DMS79 treated with DMSO at 0.1 percent for 48 hours (cell line): ENCODE results near the gene FAM114A1.

ENCODE experiments used
- DNase-seq: peaks from one replicate; lab custom pipeline; 2025; lab: John Stamatoyannopoulos, UW

The FAM114A1 gene

DNA sequence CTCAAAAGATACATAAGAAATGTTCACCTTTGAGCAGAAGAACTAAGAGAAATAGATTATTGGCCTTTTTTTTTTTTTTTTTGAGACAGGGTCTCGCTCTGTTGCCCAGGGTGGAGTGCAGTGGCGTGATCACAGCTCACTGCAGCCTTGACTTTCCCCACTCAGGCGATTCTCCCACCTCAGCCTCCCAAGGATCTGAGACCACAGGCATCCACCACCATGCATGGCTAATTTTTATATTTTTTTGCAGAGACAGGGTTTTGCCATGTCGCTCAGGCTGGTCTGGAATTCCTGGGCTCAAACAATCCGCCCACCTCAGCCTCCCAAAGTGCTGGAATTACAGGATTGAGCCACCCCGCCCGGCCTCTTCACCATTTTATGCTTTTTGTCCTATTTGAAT, 8.1 kb upstream of the FAM114A1 start:
- no peak for DNase-seq

DNA sequence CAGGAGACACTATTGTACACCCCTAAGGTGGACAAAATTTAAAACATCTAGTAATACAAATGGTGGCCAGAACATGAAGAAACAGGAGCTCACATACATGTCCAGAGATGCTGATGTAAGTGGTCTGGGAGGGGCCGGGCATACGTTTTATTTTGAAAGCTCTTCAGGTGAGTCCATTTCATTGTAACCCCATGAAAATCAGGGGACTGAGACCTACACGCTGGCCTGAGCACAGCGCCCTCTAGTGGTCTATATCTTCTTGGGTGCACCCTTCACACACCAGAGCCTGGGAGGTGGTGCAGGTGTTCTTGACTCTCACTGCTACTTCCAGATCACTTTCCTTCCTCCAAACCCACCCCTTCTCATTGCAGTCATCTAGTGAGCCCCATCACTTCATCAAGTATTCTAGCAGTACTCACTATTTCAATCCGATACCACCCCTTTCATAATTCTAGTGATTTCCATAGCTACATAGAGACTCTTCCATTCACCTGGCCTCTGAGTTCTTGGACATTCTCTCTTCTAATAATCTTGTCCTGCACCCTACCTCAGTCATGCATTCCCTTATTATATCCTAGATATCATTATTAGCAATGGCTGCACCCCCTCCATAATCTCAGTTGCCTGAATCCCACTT, 6.7 kb upstream of the FAM114A1 start:
- DNase-seq: no peak

DNA sequence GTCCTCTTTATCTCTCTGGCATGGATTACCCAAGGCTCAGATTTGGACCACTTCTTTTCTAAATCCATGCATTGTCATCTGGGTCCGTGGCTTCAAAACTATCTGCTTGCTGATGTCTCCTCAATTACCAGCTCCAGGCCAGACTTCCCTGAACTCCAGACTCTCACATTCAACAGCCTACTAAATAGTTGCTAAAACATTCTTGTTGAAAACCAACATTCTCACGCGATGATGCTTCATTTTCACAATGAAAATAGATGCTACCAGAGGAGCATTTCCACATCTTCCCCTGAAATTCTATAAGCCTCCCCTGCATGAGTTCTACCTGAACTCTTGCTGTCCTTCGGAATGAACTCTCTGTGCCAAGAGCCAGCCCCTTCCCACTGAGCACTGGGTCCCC, 5.8 kb upstream of the FAM114A1 start:
- DNase-seq: no peak

DNA sequence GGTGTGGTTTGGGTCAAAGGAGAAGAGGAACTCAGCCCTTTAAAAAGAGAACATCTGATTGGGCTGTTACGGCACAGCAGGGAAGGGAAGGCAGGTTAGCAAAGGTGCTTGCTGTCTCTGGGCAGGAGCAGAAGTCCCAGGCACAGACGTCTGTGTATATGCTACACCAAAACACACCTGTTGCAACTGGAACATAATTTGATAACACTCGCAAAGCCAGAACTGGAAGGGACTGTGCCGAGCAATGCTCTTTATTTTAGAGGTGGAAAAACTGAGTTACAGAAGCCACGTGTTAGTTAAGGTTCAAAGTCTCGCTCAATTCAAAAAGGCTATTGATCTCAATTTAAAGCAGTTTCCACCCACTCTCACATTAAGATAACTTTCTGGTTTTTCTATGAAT, 2.2 kb upstream of the FAM114A1 start:
- no peak for DNase-seq

DNA sequence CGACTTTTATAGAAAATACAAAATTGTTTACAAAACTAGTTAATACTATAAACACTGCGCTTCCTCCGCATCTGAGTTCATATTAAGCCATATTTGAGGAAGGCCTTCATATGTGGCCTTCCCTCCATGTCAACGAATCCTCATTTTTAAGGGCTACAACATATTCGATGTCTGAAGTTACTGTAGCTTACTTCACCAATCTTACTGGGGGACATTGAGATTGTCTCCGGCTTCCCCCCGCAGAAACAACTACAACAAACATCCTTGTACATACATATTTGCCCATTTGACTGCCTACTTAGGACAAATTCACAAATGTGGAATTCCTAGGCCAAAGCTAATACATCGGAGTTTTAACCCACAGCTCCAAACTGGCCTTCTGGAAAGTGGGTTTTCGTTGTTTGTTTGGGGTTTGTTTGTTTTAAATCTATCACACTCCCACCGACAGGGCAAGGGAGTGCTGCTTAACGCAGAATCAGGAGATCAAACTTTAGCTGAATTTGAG, 581 bp upstream of the FAM114A1 start:
- no peak for DNase-seq

DNA sequence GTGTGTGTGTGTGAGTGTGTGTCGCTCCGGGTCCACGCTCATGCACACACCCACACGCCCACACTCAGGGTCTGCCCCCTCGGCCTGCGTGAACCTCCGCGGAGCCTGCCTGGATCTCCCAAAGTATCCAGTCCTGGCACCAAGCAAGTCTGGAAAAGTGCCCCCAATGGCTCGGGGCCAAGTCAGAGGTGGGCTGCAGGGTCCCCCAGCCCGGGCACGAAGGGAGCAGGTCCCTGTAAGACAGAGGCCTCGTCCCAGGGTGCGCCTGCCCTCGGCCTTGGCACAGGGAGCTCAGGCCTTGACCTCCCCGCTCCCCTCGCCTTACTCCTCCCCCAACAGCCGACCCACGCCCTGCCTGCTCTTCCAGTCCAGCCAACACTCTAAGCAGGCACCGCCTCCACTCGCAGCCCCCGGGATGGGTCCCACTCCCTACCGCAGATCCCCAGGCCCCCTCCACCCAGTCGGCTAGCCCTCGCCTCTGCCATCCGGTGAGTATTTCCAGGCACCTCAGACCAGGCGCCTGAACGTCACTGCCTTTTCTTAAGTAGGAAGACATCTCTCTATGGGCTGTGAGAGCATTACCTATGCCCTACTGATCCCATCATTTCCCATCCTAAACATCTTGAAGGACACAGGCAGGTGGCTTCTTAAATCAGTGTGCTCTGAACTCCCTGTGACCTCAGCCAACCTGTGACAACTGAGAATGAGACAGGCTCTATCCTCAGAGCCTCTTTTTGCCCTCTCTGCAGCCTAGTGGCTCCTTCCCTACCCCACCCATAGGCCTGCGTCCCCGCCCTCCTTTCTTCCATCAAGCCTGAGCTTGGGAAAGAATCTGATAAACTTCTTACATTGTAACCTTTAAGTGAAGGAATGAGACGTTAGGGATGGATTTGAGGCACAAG, 704 bp downstream of the FAM114A1 start:
- DNase-seq: no peak

DNA sequence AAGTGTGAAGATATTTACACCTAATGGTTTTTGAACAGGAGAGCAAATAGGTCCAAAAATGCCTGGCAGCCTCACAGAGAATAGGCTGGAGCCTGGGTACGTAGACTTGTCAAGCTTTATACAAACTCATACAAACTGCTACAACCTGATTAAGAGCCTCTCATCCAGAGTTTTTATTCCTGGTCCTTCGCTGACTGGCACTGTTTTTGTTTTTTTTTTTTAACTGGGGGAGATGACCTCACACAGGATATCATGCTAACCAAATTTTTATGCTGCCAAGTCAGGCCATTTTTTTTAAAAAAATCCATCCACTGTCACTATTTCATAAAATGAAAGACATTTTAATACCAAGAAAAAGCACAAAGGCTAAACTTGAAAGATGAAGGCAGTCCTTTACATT, 1.9 kb downstream of the FAM114A1 start:
- DNase-seq: no peak

DNA sequence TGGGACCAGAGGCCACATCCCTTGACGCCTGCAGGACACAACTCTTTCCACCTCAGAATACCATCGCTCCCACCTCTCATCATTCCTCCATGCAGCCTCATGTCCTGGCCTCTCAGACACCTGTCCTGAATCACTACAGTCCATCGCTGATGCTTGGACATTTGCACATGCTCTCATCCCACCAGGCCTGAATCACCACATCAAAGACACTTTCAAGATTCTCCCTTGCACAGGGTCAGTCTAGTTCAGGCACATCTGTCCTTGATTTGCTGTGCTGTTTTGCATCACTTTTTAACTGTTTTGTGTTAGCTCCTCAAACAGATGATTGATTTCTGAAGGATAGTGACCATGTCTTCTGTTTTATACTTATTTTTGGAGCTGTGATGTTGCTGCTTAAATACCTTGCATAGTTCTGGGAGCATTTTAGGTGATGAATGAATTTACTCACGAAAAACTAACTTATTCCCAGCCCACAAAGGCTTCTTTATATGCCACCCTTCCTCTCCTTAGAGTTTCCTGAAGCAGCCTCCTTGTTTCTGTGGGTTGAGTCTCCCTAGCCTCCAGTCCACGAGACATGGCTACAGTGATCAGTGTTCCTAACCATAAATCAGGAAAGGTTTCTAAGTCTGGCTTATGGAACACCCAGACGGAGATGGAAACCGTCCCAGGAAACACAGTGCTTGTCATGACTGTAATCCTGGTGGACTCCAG, 2.6 kb downstream of the FAM114A1 start:
- no peak for DNase-seq

DNA sequence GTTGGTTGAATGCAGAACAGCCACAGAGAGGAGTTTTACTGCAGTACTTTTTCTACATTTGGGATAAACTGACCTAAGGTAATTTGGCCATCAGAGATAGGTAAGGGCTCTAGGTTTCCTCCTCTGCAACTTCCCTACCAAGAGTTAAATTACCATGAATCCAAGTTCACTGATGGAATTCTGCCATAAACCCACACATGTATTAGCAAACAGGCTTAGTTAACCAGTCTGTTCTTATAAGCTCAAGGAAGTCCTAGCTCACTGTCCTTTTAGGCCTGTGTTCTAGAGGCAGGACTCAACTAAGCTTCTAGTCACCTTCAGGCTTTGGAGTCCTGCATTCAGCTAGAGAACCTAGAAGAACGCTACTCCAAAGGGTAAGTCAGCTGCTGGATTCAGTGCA, 4.0 kb downstream of the FAM114A1 start:
- DNase-seq: no peak

DNA sequence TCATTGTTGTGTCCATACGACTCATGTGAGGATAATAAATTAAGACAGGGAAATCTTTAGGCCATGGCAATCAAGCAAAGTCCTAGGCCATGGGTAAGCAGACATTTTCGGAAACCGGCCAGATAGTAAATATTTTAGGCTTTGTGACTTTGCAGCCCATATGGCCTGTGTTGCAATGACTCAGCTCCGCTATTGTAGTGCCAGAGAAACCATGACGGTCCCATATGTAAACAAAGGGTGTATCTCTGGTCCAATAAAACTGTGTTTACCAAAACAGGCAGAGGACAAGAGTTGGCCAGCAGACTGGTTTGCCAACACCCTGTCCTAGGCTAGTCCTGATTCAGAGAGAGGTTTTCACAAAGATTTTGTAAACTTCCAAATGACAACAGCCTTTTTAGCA, 5.0 kb downstream of the FAM114A1 start:
- DNase-seq: no peak

DNA sequence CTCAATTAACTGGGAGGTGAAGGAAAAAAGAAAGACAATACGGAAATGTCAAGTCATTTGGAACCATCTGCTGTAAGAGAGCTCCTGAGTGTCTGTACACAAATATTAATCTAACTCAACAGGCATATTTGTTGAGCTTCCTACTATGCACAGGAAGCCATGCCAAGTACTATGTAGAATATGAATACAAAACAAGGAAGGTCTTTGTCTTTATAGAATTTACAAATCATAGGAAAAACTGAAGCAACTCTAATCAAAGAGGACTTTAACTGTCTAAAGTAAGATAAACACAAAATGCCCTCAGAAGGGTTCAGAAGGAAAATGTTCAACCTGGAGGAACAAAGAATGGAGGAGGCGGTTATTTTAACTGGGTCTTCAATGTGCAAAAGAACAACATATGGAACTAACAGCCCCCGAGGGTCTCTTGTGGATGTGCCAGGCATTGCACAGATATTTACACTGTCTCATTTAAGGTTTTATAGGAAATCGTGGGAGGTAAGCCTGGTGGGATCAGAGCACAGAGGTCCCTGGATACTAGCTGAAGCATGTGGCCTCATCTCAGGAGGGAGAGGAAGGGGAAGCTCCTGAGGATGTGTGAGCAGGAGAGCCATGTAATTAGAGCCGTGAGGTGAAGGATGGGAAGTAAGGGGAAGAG, 5.8 kb downstream of the FAM114A1 start:
- DNase-seq: no peak

DNA sequence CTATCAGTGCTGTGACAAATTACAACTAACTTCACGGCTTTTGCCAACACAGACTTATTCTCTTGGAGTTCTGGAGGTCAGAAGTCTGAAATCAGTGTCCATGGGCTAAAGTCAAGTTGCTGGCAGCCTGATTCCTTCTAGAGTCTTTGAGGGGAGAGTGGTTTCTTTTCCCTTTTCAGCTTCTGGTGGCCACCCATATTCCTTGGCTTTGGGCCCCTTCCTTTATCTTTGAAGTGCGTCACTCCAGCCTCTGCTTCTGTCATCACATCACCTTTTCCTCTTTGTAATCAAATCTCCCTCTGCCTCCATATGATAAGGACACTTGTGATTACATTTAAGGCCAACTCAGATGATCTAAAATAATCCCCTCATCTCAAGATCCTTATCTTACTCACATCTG, 9.0 kb downstream of the FAM114A1 start:
- no peak for DNase-seq

DNA sequence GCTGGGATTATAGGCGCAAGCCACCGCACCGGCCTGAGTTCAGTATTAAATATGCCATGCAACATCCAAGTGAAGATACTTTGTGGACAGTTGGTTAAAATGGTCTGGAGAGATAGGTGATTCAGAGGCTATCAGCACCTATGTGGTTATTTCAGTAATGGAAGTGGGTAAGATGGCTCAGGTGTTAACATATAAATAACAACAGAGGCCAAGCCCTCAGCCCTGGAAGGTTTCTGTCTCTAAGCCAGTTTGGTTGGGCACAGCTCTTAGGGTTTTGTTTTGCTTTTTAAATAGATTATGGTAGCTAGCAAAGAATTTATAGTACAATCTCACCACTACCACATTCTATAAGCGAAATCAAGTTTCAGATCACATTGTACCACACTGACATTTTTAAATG, 16.6 kb downstream of the FAM114A1 start:
- no peak for DNase-seq

DNA sequence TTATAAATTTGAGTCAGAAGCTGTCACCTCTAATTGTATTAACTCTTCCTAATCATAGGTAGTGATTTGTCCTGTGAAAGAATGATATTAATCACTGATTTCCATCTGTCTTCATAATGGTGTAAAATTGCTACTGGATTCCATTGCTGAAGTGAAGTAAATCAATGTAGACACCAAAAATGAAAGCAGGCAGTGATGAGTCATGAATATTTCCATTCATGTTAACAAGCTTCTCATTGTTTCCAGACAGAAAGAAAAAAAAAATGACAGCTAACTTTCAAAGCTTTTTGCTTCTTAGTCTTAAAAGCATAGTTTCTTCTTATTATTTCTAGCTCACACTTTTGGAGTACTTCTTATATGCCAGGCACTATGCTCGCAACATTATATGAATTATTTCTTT, 21.5 kb downstream of the FAM114A1 start:
- no peak for DNase-seq

DNA sequence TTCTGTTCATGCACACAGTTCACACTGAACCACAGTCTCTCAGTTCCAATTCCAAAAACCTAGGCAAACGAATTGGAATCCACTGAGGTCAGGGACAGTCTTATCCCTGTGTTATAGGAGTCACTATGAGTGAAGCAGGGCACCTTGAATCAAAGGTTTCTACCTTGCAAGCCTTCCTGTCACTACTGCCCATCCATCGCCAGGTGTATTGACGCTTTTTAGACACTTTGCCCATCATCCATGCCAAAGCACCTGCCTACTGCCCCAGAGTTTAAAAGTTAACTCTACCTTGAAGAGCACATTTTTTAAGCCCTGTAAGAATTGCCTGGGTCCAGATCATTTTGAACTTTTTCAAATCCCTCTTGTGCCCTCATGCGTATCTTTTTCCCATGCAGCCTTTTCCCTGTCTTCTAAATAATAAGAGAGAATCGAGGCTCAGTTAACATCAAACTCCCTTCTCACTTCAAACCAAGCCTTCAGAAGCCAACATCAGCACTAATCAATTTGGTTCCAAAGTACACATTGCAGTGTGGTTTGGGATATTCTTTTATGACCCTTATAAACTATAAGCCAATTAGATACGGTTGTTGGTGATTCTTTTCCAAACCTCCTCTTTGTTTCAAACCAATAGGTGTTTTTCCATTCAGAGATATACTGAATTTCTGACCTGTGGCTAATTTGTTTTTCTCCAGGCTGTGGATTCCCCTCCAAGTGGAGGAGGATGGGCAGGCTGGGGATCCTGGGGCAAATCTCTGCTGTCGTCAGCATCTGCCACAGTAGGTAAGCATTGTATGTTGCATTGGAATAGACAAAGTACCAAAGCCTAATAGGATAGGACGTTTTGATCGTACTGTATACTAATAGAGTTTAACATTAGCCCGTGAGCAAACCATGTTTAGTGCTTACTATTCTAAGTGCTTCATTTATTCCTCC, 23.7 kb downstream of the FAM114A1 start:
- DNase-seq: no peak

DNA sequence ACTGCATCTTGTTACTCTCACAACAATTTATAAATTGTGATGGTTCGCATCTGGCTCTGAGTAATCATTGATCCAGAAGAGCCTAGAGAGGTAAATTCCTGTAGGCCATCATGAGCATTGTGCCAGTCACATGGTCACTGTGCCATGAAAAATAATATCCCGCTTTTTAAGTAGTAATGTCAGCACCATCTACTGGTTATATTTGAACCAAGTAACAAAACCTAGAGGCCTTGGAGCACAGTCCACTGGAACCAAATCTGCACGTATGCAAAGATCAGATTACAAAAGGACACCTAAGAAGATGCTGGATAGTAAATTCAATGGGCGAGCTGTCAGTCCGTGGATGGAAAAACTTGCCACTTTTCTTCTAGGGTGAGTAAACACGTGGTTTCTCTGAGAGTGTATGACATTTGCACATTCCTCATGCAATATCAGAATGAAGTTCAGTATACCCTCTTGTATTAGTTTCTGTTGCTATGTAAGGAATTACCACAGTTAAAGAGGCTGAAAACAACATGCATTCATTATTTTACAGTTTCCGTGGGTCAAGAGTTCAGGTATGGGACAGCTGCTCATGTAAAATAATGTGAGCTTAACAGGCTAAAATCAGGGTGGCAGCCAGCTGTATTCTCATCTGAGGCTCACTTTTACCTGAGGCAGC, 26.8 kb downstream of the FAM114A1 start:
- no peak for DNase-seq

DNA sequence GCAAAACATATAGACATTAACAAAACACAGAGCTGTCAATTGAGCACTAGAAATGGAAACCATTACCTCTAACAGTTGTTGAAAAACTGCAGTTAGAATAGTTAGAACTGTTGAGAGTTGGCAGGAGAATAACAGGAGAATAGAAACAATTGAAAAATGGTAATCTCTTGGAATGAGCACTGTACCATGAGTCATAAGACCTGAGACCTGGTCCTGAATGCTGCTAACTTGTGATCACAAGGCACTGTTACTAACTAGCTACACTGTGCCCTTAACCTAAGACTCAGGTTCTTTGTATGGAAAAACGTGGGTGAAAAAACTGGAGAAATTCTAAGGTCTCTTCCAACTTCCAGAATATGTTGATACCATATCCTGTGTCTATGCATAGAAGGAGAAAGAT, 29.3 kb downstream of the FAM114A1 start:
- no peak for DNase-seq

DNA sequence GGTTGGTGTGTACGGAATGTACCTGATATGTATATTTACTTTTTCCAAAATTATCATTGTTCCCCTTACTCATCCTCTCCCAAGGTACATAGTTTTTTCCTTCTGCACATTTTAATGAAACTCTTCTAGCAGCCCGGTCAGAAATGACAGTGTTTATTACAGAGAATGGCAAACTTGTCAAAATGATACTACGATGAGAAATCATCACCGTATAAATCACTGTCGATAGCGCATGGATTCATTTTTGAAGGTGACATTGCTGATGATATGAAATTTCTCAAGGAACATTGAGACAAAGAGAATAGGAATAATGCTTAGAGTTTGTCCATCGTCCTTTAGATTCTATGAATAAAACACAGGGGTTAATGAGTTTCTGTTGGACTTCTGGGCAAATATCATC, 30.6 kb downstream of the FAM114A1 start:
- no peak for DNase-seq

DNA sequence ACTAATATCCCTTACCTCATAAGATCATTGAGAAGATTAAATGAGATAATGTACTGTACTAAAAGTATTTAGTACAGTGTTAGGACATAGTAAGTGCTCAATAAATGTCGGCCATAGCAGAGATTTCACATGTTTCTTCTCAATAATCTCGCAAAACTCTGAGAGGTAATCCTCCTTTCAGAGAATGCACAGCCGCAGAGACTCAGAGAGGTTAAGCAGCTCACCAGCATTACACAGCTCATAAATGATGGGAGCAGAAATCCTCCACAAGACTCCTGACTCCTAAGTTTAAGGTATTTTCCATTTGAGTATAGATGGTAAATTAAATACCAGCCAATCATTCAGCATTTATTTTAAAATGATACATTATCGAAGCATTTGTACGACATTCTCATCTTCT, 34.6 kb downstream of the FAM114A1 start:
- no peak for DNase-seq

DNA sequence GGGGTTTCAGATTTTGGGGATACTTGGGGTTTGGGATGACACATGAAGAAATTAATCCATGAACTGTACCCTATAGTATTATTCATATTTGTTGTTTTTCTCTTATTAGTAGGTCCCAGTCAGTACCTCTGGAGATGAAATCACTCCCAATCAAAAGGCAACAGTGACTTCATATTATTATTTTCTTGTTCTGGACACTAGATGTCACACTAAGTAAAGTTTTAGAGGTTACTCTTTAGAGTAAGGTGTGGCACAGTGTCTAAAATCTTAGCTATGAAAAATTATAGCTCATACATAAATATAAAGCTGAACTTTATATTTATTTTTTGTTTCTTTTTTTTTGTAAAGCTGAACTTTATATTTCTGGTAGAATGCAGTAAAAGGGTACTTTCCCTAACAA, 35.1 kb downstream of the FAM114A1 start:
- DNase-seq: no peak
